HFFc6 (cell line): ENCODE data around the gene CYBA. TPM values are rescaled to one million over a fixed set of nuclear protein-coding genes. Genes with fewer than 3 reads are reported as not detected.

Experiments
- DNase-seq: peaks from one replicate; pipeline ENCODE4 v3.0.0-alpha.2; 2018
- H3K27ac Mint-ChIP-seq: 2 replicates; pipeline ENCODE4 v1.8.0; 2020; ENCODE audit warnings: mild to moderate bottlenecking, mixed read lengths
- H3K27me3 Mint-ChIP-seq: 2 replicates; pipeline ENCODE4 v1.8.0; 2021; ENCODE audit warnings: mild to moderate bottlenecking, moderate library complexity, mixed read lengths; ENCODE audit not compliant: insufficient read depth
- H3K36me3 Mint-ChIP-seq: 2 replicates; pipeline ENCODE4 v1.8.0; 2021; ENCODE audit warnings: low read depth, mixed read lengths
- H3K4me1 Mint-ChIP-seq: 2 replicates; pipeline ENCODE4 v1.8.0; 2020; ENCODE audit warnings: low read depth, mixed read lengths
- H3K4me3 Mint-ChIP-seq: 2 replicates; pipeline ENCODE4 v1.8.0; 2020; ENCODE audit warnings: mild to moderate bottlenecking, moderate library complexity, mixed read lengths
- H3K9me3 Mint-ChIP-seq: 2 replicates; pipeline ENCODE4 v1.8.0; 2020; ENCODE audit warnings: mild to moderate bottlenecking, mixed read lengths
- total RNA-seq, 6 experiments: library from RNA; stranded (reverse); fragmentation: NEBNext Ultra II Directional; extraction: Animal tissue kit (Norgen Biotek cat#: 25700); gene quantifications; 2 replicates in 1 of 6; 3 replicates in 5 of 6; pipeline ENCODE4 v1.2.3, GENCODE V29; 2021
- TF ChIP-seq, protein P1 (sequence below): fragments of 200-600 bp; sonication (generic); IDR thresholded peaks from 2 replicates; pipeline ENCODE4 v1.5.0; 2021; ENCODE audit warnings: antibody characterized with exemption, mild to moderate bottlenecking

CYBA gene
- total RNA-seq, 6 experiments from 2014 or later, result 29.0 to 228 (median 36.9) TPM

DNA sequence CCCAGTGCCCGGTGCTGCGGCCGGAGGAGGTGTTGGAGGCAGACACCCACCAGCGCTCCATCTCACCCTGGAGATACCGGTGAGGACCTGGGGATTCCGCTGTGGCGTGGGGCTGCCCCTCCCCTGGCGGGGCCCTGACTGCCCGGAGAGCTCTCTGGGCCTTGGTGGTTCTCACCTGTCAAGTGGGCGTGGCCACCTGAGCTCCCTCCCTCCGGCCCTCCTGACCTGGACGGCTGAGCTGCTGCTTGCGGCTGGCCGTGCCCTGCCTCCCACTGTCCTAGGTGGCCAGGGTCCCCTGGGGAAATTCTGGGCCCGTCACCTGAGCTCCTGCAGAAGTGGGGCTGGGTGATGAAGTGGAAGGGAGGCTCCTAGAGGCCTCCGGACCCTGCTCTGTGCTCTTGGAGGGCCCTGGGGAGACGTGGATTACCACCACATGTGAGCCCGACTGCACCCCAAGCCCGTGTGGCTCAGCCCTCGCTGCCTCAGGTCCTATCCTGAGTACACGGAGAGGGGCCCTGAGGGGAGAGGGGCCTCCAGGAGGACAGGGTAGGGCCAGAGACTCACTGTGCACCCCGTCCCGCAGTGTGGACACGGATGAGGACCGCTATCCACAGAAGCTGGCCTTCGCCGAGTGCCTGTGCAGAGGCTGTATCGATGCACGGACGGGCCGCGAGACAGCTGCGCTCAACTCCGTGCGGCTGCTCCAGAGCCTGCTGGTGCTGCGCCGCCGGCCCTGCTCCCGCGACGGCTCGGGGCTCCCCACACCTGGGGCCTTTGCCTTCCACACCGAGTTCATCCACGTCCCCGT, 11.4 kb downstream of the CYBA start:
- no peak overlapping the region for H3K4me3 Mint-ChIP-seq
- H3K27me3 Mint-ChIP-seq, result peaks cover 19% of the 10 kb centered on the region
- H3K4me1 Mint-ChIP-seq, result peaks cover 17% of the 10 kb centered on the region
- DNase-seq, result no peak
- no peaks in the 10 kb centered on the region for H3K9me3 Mint-ChIP-seq
- no peaks in the 10 kb centered on the region for H3K36me3 Mint-ChIP-seq
- TF ChIP-seq, protein P1, sequence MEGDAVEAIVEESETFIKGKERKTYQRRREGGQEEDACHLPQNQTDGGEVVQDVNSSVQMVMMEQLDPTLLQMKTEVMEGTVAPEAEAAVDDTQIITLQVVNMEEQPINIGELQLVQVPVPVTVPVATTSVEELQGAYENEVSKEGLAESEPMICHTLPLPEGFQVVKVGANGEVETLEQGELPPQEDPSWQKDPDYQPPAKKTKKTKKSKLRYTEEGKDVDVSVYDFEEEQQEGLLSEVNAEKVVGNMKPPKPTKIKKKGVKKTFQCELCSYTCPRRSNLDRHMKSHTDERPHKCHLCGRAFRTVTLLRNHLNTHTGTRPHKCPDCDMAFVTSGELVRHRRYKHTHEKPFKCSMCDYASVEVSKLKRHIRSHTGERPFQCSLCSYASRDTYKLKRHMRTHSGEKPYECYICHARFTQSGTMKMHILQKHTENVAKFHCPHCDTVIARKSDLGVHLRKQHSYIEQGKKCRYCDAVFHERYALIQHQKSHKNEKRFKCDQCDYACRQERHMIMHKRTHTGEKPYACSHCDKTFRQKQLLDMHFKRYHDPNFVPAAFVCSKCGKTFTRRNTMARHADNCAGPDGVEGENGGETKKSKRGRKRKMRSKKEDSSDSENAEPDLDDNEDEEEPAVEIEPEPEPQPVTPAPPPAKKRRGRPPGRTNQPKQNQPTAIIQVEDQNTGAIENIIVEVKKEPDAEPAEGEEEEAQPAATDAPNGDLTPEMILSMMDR, result no peak
- no peak overlapping the region for H3K27ac Mint-ChIP-seq

DNA sequence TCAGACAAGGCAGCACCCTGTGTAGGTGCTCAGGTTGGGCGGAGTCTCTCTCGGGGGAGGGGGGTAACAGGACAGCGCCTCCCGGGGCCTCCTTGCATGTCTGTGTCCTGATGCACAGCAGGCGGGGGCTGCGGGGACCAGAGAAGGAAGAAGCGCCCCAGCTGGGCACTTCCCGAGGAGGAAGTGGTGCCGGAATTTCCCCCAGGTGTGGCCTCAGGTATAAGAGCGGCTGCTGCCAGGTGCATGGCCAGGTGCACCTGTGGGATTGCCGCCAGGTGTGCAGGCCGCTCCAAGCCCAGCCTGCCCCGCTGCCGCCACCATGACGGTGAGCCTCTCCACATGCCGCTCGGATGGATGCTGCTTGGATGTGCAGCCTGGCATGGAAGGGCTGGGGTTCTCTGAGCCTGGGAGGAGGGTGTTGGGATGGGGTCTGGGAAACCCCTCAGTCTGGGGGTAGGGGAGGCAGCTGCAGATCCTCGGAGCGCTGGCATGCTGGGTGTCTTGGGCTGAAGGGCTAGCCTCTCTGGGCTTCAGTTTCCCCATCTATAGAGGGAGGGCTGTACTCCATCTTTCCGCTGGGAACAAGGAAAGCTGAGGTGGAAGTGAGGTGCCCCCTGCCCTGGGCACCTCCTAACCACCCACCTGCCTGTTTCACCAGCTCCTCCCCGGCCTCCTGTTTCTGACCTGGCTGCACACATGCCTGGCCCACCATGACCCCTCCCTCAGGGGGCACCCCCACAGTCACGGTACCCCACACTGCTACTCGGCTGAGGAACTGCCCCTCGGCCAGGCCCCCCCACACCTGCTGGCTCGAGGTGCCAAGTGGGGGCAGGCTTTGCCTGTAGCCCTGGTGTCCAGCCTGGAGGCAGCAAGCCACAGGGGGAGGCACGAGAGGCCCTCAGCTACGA, 12.3 kb downstream of the CYBA start, which contains the start of gene IL17C:
TSS of gene IL17C (plus strand) at position 250 of the 908 bp plus-strand sequence. CDS start at position 320, 70 bp downstream.
- DNase-seq, result no peak
- no peak within 1 kb of the TSS for H3K27ac Mint-ChIP-seq
- peaks cover 17% of the 10 kb centered on the region for H3K4me1 Mint-ChIP-seq
- no peak within 1 kb of the TSS for H3K4me3 Mint-ChIP-seq
- H3K9me3 Mint-ChIP-seq, result no peaks in the 10 kb centered on the region
- TF ChIP-seq, protein P1, result no peak
- peaks cover 19% of the 10 kb centered on the region for H3K27me3 Mint-ChIP-seq
- no peaks in the 10 kb centered on the region for H3K36me3 Mint-ChIP-seq

DNA sequence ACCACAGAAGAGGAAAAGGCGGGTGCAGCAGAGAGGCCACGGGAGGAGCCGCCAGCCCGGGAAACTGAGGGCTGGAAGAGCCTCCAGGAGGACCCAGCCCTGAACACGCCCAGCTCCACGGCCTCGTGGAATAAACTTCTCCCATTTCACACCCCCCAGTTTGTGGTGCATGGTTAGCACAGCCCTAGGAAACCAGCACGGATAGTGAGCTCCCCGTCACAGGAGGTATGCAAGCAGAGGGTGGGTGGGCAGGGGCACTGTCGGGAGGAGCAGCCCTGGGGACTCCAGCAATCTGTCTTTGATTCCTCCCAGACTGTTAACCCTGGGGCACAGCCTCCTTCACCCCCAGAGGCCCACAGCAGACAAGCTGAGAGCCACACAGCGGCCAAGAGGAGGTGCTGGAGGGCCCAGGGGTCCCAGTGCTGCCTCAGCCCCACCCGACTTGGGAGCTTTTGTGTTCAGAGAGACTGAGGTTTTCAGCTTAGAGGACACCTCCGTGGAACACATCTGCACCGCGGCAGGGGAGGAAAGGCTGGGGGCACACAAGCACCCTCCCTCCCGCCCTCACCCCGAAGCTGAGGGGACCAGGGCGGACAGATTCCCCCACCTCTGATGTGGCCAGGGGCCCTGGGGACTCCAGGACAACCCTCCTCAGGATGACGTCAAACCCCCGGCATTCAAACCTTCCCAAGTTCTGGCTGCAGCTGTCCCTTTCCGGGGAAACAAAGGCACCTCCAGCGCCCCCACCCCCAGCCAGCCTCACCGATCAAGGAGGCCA, 14.2 kb downstream of the CYBA start:
- Mint-ChIP-seq H3K4me1 (peaks cover 17% of the 10 kb centered on the region), H3K27me3 (peaks cover 17% of the 10 kb centered on the region), H3K36me3 (no peaks in the 10 kb centered on the region), H3K9me3 (no peaks in the 10 kb centered on the region), H3K4me3 (no peak overlapping the region), H3K27ac (no peak overlapping the region)
- TF ChIP-seq, protein P1, result no peak
- no peak for DNase-seq

DNA sequence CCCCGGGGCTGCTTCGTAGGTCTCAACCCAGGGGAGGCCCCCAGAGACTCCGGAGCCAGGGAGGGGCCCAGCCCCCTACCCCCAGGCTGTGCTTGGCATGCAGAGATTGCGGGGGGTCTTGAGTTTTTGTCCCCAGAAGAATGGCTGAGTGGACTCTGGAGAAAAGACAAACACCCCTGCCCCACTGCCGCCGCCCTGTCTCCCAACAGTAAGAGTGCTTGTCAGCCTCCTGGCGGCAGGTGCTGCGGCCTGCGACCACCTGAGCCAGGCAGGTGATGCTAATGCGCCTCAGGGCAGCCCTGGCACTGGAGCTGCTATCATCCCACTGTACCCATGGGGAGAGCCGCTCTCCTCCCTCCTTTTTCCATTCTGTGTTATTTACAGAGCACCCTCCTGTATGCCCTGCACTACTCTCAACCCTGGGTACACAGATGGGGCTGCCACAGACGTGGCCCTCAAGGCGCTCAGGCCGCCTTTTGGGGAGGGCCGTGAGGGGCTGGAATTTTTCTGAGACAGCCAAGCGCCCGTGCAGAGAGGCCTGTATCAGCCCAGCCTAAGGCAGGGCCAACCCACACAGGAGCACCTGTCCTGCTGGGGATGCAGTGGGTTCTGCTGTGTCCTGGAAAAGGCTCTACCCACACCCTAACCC, 15.1 kb downstream of the CYBA start:
- H3K4me3 Mint-ChIP-seq, result no peak overlapping the region
- no peak overlapping the region for H3K27ac Mint-ChIP-seq
- DNase-seq, result no peak
- no peaks in the 10 kb centered on the region for H3K36me3 Mint-ChIP-seq
- TF ChIP-seq, protein P1, result no peak
- no peaks in the 10 kb centered on the region for H3K9me3 Mint-ChIP-seq
- H3K4me1 Mint-ChIP-seq, result peaks cover 17% of the 10 kb centered on the region
- peaks cover 17% of the 10 kb centered on the region for H3K27me3 Mint-ChIP-seq
